Suprapubic skin (tissue), 4 donors: ENCODE results near the gene COQ3. TPM values are rescaled to one million over a fixed set of nuclear protein-coding genes. Genes with fewer than 3 reads are reported as not detected.
"Not testable (repeated sequence)": the region's sequence is repeated elsewhere in the genome, so short reads cannot be mapped to it uniquely, and the experiment has no call there.

Experiments
- DNase-seq, 2 donors: peaks; one replicate each; pipeline ENCODE4 v3.0.0-alpha.2; 2019; ENCODE audit warnings: low spot score in 2 of 2
- H3K27ac ChIP-seq: fragments of 200-600 bp; sonication (generic); one replicate; pipeline ENCODE4 v1.5.1; 2019
- H3K27me3 ChIP-seq: fragments of 200-600 bp; sonication (generic); one replicate; pipeline ENCODE4 v1.5.1; 2019
- H3K36me3 ChIP-seq: fragments of 200-600 bp; sonication (generic); one replicate; pipeline ENCODE4 v1.5.1; 2019
- H3K4me1 ChIP-seq: fragments of 200-600 bp; sonication (generic); one replicate; pipeline ENCODE4 v1.5.1; 2019
- H3K4me3 ChIP-seq: fragments of 200-600 bp; sonication (generic); one replicate; pipeline ENCODE4 v1.5.1; 2019; ENCODE audit warnings: mild to moderate bottlenecking
- H3K9me3 ChIP-seq: fragments of 200-600 bp; sonication (generic); one replicate; pipeline ENCODE4 v1.5.1; 2019
- CTCF ChIP-seq, 2 donors: fragments of 200-600 bp in 1 of 2; fragments of 450-650 bp in 1 of 2; sonication (generic) in 1 of 2; IDR thresholded peaks; one replicate each; pipeline ENCODE4 v1.5.1; 2016 to 2019; ENCODE audit warnings: antibody characterized with exemption in 2 of 2, mild to moderate bottlenecking in 1 of 2, moderate library complexity in 1 of 2
- EP300 ChIP-seq: sonication (generic); formaldehyde crosslinking; IDR thresholded peaks from one replicate; pipeline ENCODE4 v1.6.1; 2017; ENCODE audit warnings: antibody characterized with exemption
- POLR2A ChIP-seq, 2 donors: fragments of 450-650 bp; IDR thresholded peaks; one replicate each; pipeline ENCODE4 v1.6.1; 2017; ENCODE audit warnings: antibody characterized with exemption in 2 of 2, mild to moderate bottlenecking in 2 of 2, moderate library complexity in 2 of 2
- POLR2AphosphoS5 ChIP-seq, 3 donors: sonication (generic); formaldehyde crosslinking; IDR thresholded peaks; one replicate each; pipeline ENCODE4 v1.6.1; 2017; ENCODE audit warnings: antibody characterized with exemption in 3 of 3
- WGBS: methylation state at CpG from one replicate; pipeline ENCODE4 v1.1.5; 2018; 5-methylcytosine and 5-hydroxymethylcytosine counted together
- total RNA-seq, 4 donors: library from RNA; depleted of rRNA; stranded (reverse); fragments of >200 nt; gene quantifications; one replicate each; pipeline ENCODE4 v1.1.0, GENCODE V29; 2016

The COQ3 gene
- total RNA-seq, 4 donors from 2014 or later = 1.4 to 4.7 (median 3.5) TPM

GRCh38 chr6:99345164-99345563 lies 48.8 kb downstream of the COQ3 start:
- H3K27me3 ChIP-seq = peaks cover 14% of the 10 kb centered on the region
- WGBS = 95% methylated on average over 4 of the region's 4 CpGs
- no peak overlapping the region for H3K27ac ChIP-seq
- DNase-seq = no peak
- no peak overlapping the region for H3K4me3 ChIP-seq
- H3K36me3 ChIP-seq = no peaks in the 10 kb centered on the region
- TF ChIP-seq EP300 = no peak
- no peak for TF ChIP-seq CTCF (IDR thresholded peaks at IDR 0.05)
- TF ChIP-seq POLR2A (IDR thresholded peaks at IDR 0.05) = no peak
- TF ChIP-seq POLR2AphosphoS5 (IDR thresholded peaks at IDR 0.05) = no peak
- H3K4me1 ChIP-seq = peaks cover 12% of the 10 kb centered on the region
- no peaks in the 10 kb centered on the region for H3K9me3 ChIP-seq

- Histone ChIP-seq H3K4me1 (peaks cover 4% of the 10 kb centered on the region), H3K4me3 (no peak overlapping the region), H3K27ac (no peak overlapping the region), H3K36me3 (no peaks in the 10 kb centered on the region), H3K9me3 (no peaks in the 10 kb centered on the region), H3K27me3 (peaks cover 9% of the 10 kb centered on the region)
- TF ChIP-seq CTCF (IDR thresholded peaks at IDR 0.05) = no peak
- no peak for TF ChIP-seq POLR2A (IDR thresholded peaks at IDR 0.05)
- no peak for TF ChIP-seq POLR2AphosphoS5 (IDR thresholded peaks at IDR 0.05)
- TF ChIP-seq EP300 = no peak
- no peak for DNase-seq
- WGBS = 59% methylated on average over 3 of the region's 3 CpGs
These were observed 49.7 kb downstream of the COQ3 start for GRCh38 chr6:99344289-99344688.

GRCh38 chr6:99341862-99342455 lies 52.0 kb downstream of the COQ3 start:
- 88% methylated on average over 5 of the region's 5 CpGs for WGBS
- Histone ChIP-seq H3K27me3 (no peaks in the 10 kb centered on the region), H3K27ac (no peak overlapping the region), H3K36me3 (no peaks in the 10 kb centered on the region), H3K4me3 (no peak overlapping the region), H3K4me1 (no peaks in the 10 kb centered on the region), H3K9me3 (no peaks in the 10 kb centered on the region)
- DNase-seq = no peak
- TF ChIP-seq CTCF (IDR thresholded peaks at IDR 0.05) (no peak), EP300 (no peak)

- Histone ChIP-seq H3K9me3 (no peaks in the 10 kb centered on the region), H3K36me3 (no peaks in the 10 kb centered on the region), H3K27ac (no peak overlapping the region), H3K4me3 (no peak overlapping the region), H3K27me3 (no peaks in the 10 kb centered on the region), H3K4me1 (no peaks in the 10 kb centered on the region)
- 50% methylated on average over 2 of the region's 2 CpGs for WGBS
- no peak for DNase-seq
- TF ChIP-seq EP300 = no peak
- TF ChIP-seq POLR2A (IDR thresholded peaks at IDR 0.05) = no peak
- no peak for TF ChIP-seq CTCF (IDR thresholded peaks at IDR 0.05)
- TF ChIP-seq POLR2AphosphoS5 (IDR thresholded peaks at IDR 0.05) = no peak
These were observed 55.8 kb downstream of the COQ3 start for GRCh38 chr6:99338188-99338587.

GRCh38 chr6:99335298-99335697 lies 58.7 kb downstream of the COQ3 start:
- WGBS = 74% methylated on average over 6 of the region's 6 CpGs
- DNase-seq, H3K27me3 ChIP-seq, H3K27ac ChIP-seq, H3K4me1 ChIP-seq, H3K4me3 ChIP-seq, H3K9me3 ChIP-seq, H3K36me3 ChIP-seq: not testable (repeated sequence)

GRCh38 chr6:99334526-99335127 lies 59.4 kb downstream of the COQ3 start:
- 56% methylated on average over 2 of the region's 2 CpGs for WGBS
- TF ChIP-seq POLR2AphosphoS5 (IDR thresholded peaks at IDR 0.05) (no peak), POLR2A (IDR thresholded peaks at IDR 0.05) (no peak), CTCF (IDR thresholded peaks at IDR 0.05) (peak in 1 of 2 donors; percentile 33)

More at GRCh38 chr6:99334526-99335127, 59.4 kb downstream of the COQ3 start:
- no peaks in the 10 kb centered on the region for H3K4me1 ChIP-seq
- no peak for DNase-seq
- no peaks in the 10 kb centered on the region for H3K27me3 ChIP-seq
- H3K36me3 ChIP-seq = no peaks in the 10 kb centered on the region
- no peak overlapping the region for H3K4me3 ChIP-seq
- H3K9me3 ChIP-seq = no peaks in the 10 kb centered on the region
- H3K27ac ChIP-seq = no peak overlapping the region
